Adrenal gland (tissue), 5 donors: Measurements from ENCODE around the gene BLNK.

Experiments used
- CTCF ChIP-seq, 6 experiments: fragments of 450-650 bp in 4 of 6; fragments of 200-600 bp in 2 of 6; sonication (generic) in 1 of 6; IDR thresholded peaks; 1 replicate in 5 of 6; 2 replicates in 1 of 6; pipeline versions ENCODE4 v1.5.1 to v1.8.0; 2016 to 2021; ENCODE audit warnings: antibody characterized with exemption in 6 of 6, mild to moderate bottlenecking in 2 of 6, moderate library complexity in 1 of 6
- POLR2A ChIP-seq, 2 donors: fragments of 450-650 bp; IDR thresholded peaks; one replicate each; pipeline ENCODE4 v1.6.1; 2017; ENCODE audit warnings: antibody characterized with exemption in 2 of 2, mild to moderate bottlenecking in 2 of 2, moderate library complexity in 1 of 2
- donor health status: DM: no; HTN: no; CAD: no.

- TF ChIP-seq POLR2A (IDR thresholded peaks at IDR 0.05): no peak
- no peak for TF ChIP-seq CTCF (IDR thresholded peaks at IDR 0.05)
These were observed 10.2 kb downstream of the BLNK start for GRCh38 chr10:96261132-96261531.
